H9 (cell line): Measurements from ENCODE around the gene PPP1R16B. TPM values are rescaled to one million over a fixed set of nuclear protein-coding genes. Genes with fewer than 3 reads are reported as not detected.

ENCODE experiments used
- DNase-seq: peaks from one replicate; pipeline ENCODE4 v3.0.0-alpha.2; 2017
- H2AFZ ChIP-seq: one replicate; pipeline ENCODE4 v1.6.1; 2013; ENCODE audit warnings: mild to moderate bottlenecking, low read length, control low read depth, moderate library complexity
- H2AK5ac ChIP-seq: 2 replicates; pipeline ENCODE4 v1.6.1; 2013; ENCODE audit warnings: low read length, control low read depth, mixed read lengths; ENCODE audit not compliant: insufficient read length
- H2BK120ac ChIP-seq: one replicate; pipeline ENCODE4 v1.6.1; 2013; ENCODE audit warnings: low read depth, mild to moderate bottlenecking, low read length, control low read depth, inconsistent platforms; ENCODE audit not compliant: poor library complexity, severe bottlenecking
- H2BK12ac ChIP-seq: 2 replicates; pipeline ENCODE4 v1.6.1; 2013; ENCODE audit warnings: low read length, control low read depth, mixed read lengths, low read depth; ENCODE audit not compliant: insufficient read length
- H2BK15ac ChIP-seq: 2 replicates; pipeline ENCODE4 v1.6.1; 2013; ENCODE audit warnings: low read depth, low read length, control low read depth
- H2BK20ac ChIP-seq: one replicate; pipeline ENCODE4 v1.6.1; 2013; ENCODE audit warnings: low read depth, mild to moderate bottlenecking, low read length, control low read depth, inconsistent platforms; ENCODE audit not compliant: poor library complexity, severe bottlenecking
- H2BK5ac ChIP-seq: 2 replicates; pipeline ENCODE4 v1.6.1; 2013; ENCODE audit warnings: low read length, control low read depth, mixed read lengths; ENCODE audit not compliant: insufficient read length
- H3K14ac ChIP-seq: 2 replicates; pipeline ENCODE4 v1.6.1; 2013; ENCODE audit warnings: low read length, control low read depth; ENCODE audit not compliant: insufficient read depth
- H3K18ac ChIP-seq: 2 replicates; pipeline ENCODE4 v1.6.1; 2013; ENCODE audit warnings: low read depth, mild to moderate bottlenecking, mixed read lengths, low read length, control low read depth; ENCODE audit not compliant: insufficient read length
- H3K23ac ChIP-seq: 2 replicates; pipeline ENCODE4 v1.6.1; 2013; ENCODE audit warnings: low read length, control low read depth, mixed read lengths, low read depth; ENCODE audit not compliant: insufficient read length
- H3K23me2 ChIP-seq: 2 replicates; pipeline ENCODE4 v1.6.1; 2013; ENCODE audit warnings: low read depth, mild to moderate bottlenecking, mixed read lengths, low read length, control low read depth; ENCODE audit not compliant: insufficient read length, poor library complexity, severe bottlenecking
- H3K27ac ChIP-seq: 2 replicates; pipeline ENCODE4 v1.5.1; 2013; ENCODE audit warnings: low read length, control low read depth, mixed read lengths, low read depth; ENCODE audit not compliant: insufficient read length
- H3K27me3 ChIP-seq: 2 replicates; pipeline ENCODE4 v1.6.1; 2013; ENCODE audit warnings: low read length, control low read depth, inconsistent platforms; ENCODE audit not compliant: insufficient read depth
- H3K4ac ChIP-seq: 2 replicates; pipeline ENCODE4 v1.6.1; 2013; ENCODE audit warnings: low read depth, mild to moderate bottlenecking, control low read depth, inconsistent platforms, low read length, moderate library complexity
- H3K4me1 ChIP-seq: 2 replicates; pipeline ENCODE4 v1.6.1; 2013; ENCODE audit warnings: low read length, control low read depth, inconsistent platforms; ENCODE audit not compliant: insufficient read depth
- H3K4me2 ChIP-seq: 2 replicates; pipeline ENCODE4 v1.6.1; 2013; ENCODE audit warnings: low read length, control low read depth, mixed read lengths; ENCODE audit not compliant: insufficient read length, insufficient read depth
- H3K56ac ChIP-seq: 2 replicates; pipeline ENCODE4 v1.6.1; 2013; ENCODE audit warnings: low read depth, mild to moderate bottlenecking, mixed read lengths, low read length, control low read depth; ENCODE audit not compliant: insufficient read length
- H3K79me1 ChIP-seq: 2 replicates; pipeline ENCODE4 v1.6.1; 2013; ENCODE audit warnings: low read depth, mild to moderate bottlenecking, moderate library complexity, low read length, control low read depth, inconsistent platforms; ENCODE audit not compliant: insufficient read depth, poor library complexity, severe bottlenecking
- H3K79me2 ChIP-seq: 2 replicates; pipeline ENCODE4 v1.6.1; 2013; ENCODE audit warnings: low read length, control low read depth, inconsistent platforms; ENCODE audit not compliant: insufficient read depth
- H3K9ac ChIP-seq: 2 replicates; pipeline ENCODE4 v1.6.1; 2013; ENCODE audit warnings: low read length, control low read depth, mixed read lengths; ENCODE audit not compliant: insufficient read length; ENCODE audit errors: extremely low read depth
- H3K9me3 ChIP-seq: one replicate; pipeline ENCODE4 v1.6.1; 2013; ENCODE audit warnings: low read depth, low read length, inconsistent platforms; ENCODE audit not compliant: control insufficient read depth
- H3T11ph ChIP-seq: one replicate; pipeline ENCODE4 v1.6.1; 2013; ENCODE audit warnings: mild to moderate bottlenecking, low read length, control low read depth, inconsistent platforms
- H4K20me1 ChIP-seq: one replicate; pipeline ENCODE4 v1.6.1; 2013; ENCODE audit not compliant: control insufficient read depth, insufficient read length, insufficient read depth
- H4K5ac ChIP-seq: 2 replicates; pipeline ENCODE4 v1.6.1; 2013; ENCODE audit warnings: low read depth, mild to moderate bottlenecking, mixed read lengths, low read length, control low read depth; ENCODE audit not compliant: insufficient read length
- H4K8ac ChIP-seq: replicated peaks from 2 replicates; pipeline ENCODE4 v1.6.1; 2013; ENCODE audit warnings: low read length, control low read depth, mixed read lengths, low read depth; ENCODE audit not compliant: insufficient read length
- H4K91ac ChIP-seq: 2 replicates; pipeline ENCODE4 v1.6.1; 2013; ENCODE audit warnings: low read depth, mild to moderate bottlenecking, moderate library complexity, mixed read lengths, low read length, control low read depth; ENCODE audit not compliant: insufficient read length
- H3K27ac Mint-ChIP-seq, 3 experiments: 2 replicates in 2 of 3; 3 replicates in 1 of 3; pipeline ENCODE4 v1.8.0; 2020 to 2021; ENCODE audit warnings: mixed read lengths in 3 of 3, mild to moderate bottlenecking in 1 of 3, moderate library complexity in 1 of 3
- H3K27me3 Mint-ChIP-seq: 2 replicates; pipeline ENCODE4 v1.8.0; 2021; ENCODE audit warnings: low read depth, mild to moderate bottlenecking, moderate library complexity, mixed read lengths
- H3K36me3 Mint-ChIP-seq, 3 experiments: 2 replicates in 2 of 3; 3 replicates in 1 of 3; pipeline ENCODE4 v1.8.0; 2020 to 2021; ENCODE audit warnings: low read depth in 3 of 3, mixed read lengths in 3 of 3; ENCODE audit not compliant: insufficient read depth in 1 of 3
- H3K4me1 Mint-ChIP-seq, 2 experiments: 2 replicates each; pipeline ENCODE4 v1.8.0; 2020; ENCODE audit warnings: mixed read lengths in 2 of 2
- H3K4me3 Mint-ChIP-seq, 2 experiments: 2 replicates in 1 of 2; 3 replicates in 1 of 2; pipeline ENCODE4 v1.8.0; 2020 to 2021; ENCODE audit warnings: mild to moderate bottlenecking in 2 of 2, mixed read lengths in 2 of 2, moderate library complexity in 1 of 2
- H3K9me3 Mint-ChIP-seq, 2 experiments: 2 replicates in 1 of 2; 3 replicates in 1 of 2; pipeline ENCODE4 v1.8.0; 2020; ENCODE audit warnings: mild to moderate bottlenecking in 2 of 2, mixed read lengths in 2 of 2, moderate library complexity in 1 of 2
- WGBS: extraction: QIAGEN DNeasy Blood & Tissue Kit; methylation state at CpG from one replicate; pipeline ENCODE4 v1.1.7; 2013; ENCODE audit warnings: missing lambda C conversion rate, low lambda C conversion rate, mixed read lengths; ENCODE audit not compliant: insufficient read length; ENCODE audit errors: extremely low coverage; 5-methylcytosine and 5-hydroxymethylcytosine counted together
- total RNA-seq: library from RNA; stranded (reverse); gene quantifications from 2 replicates; pipeline ENCODE4 v1.2.1, GENCODE V29; 2021
- TF ChIP-seq, protein P1 (sequence below): fragments of 200-600 bp; sonication (generic); conservative IDR thresholded peaks from 3 replicates; pipeline ENCODE4 v1.8.0; 2021; ENCODE audit warnings: antibody characterized with exemption, mild to moderate bottlenecking

PPP1R16B gene
- total RNA-seq, 1 experiment from 2014 or later, result 8.2 TPM

DNA sequence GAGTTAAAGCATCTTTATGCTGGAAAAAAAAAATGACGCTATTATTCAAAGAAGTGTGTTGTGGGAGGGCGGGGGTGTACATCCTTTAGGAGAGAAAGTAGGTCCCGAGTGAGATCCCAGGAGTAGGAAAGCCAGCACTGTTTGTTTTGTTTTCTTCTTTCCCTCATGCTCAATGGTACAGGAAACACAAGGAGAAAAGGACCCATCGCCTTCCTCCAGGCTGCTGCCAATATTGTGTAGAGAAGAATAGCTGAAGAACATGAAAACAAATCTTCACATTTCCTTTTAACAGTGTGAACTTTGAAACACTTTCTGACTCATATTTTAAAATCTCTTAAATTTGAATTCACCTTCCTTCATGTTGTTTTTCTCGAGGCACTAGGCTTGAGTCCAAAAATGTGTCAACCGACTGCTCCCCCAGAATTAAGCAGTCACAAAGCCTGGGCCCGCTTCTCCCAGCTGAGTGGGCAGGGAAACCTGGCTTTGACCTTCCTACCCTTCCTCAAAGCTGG is 22.3 kb downstream of the PPP1R16B start:
- Histone ChIP-seq H4K8ac (no peak overlapping the region), H3K14ac (no peak overlapping the region), H3K23ac (no peak overlapping the region), H3K79me1 (no peaks in the 10 kb centered on the region), H3K23me2 (no peaks in the 10 kb centered on the region), H3K9ac (no peak overlapping the region), H2BK120ac (no peak overlapping the region), H3K9me3 (no peaks in the 10 kb centered on the region), H3K18ac (no peak overlapping the region), H2BK20ac (no peak overlapping the region), H4K5ac (no peak overlapping the region), H3K56ac (no peak overlapping the region), H3T11ph (no peak overlapping the region), H3K79me2 (no peaks in the 10 kb centered on the region), H2AFZ (no peak overlapping the region), H3K4me1 (peaks cover 7% of the 10 kb centered on the region), H3K4ac (no peak overlapping the region), H3K27me3 (no peaks in the 10 kb centered on the region), H3K27ac (no peak overlapping the region), H2BK12ac (no peak overlapping the region), H2BK5ac (no peak overlapping the region), H2BK15ac (no peak overlapping the region), H4K20me1 (no peaks in the 10 kb centered on the region), H2AK5ac (no peak overlapping the region), H4K91ac (no peak overlapping the region), H3K4me2 (no peak overlapping the region)
- Mint-ChIP-seq H3K36me3 (peaks cover 0 to 2% (median 0%) of the 10 kb centered on the region in 3 experiments; a peak in 1 of 7 replicates), H3K4me3 (no peak overlapping the region), H3K4me1 (peaks cover 19 to 30% of the 10 kb centered on the region in 2 experiments), H3K9me3 (no peaks in the 10 kb centered on the region), H3K27me3 (no peaks in the 10 kb centered on the region; the same call in 1 of the 2 replicates), H3K27ac (peak overlapping the region in 1 of 3 experiments; percentile 57; a peak in 2 of 7 replicates)
- DNase-seq, result no peak
- no CpG with 5 or more reads among the region's 7 CpGs for WGBS
- TF ChIP-seq, protein P1, sequence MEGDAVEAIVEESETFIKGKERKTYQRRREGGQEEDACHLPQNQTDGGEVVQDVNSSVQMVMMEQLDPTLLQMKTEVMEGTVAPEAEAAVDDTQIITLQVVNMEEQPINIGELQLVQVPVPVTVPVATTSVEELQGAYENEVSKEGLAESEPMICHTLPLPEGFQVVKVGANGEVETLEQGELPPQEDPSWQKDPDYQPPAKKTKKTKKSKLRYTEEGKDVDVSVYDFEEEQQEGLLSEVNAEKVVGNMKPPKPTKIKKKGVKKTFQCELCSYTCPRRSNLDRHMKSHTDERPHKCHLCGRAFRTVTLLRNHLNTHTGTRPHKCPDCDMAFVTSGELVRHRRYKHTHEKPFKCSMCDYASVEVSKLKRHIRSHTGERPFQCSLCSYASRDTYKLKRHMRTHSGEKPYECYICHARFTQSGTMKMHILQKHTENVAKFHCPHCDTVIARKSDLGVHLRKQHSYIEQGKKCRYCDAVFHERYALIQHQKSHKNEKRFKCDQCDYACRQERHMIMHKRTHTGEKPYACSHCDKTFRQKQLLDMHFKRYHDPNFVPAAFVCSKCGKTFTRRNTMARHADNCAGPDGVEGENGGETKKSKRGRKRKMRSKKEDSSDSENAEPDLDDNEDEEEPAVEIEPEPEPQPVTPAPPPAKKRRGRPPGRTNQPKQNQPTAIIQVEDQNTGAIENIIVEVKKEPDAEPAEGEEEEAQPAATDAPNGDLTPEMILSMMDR, result no peak
